ENCODE measurements around the gene ZCCHC9.

Gene ZCCHC9

DNA sequence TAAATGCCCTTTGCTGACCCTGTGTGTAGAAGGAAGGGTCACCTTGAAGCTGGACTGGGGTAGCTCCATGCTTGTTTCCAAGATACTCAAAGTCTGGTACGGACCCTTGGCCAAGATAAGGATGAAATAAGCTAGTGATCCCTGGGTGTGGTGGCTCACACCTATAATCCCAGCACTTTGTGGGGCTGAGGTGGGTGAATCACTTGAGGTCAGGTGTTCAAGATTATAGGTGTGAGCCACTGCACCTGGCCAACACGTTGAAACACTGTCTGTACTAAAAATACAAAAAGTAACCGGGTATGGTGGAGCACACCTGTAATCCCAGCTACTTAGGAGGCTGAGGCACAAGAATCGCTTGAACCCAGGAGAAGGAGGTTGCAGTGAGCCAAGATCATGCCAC, 59.3 kb downstream of the ZCCHC9 start:
- DNase-seq, result no peak

DNA sequence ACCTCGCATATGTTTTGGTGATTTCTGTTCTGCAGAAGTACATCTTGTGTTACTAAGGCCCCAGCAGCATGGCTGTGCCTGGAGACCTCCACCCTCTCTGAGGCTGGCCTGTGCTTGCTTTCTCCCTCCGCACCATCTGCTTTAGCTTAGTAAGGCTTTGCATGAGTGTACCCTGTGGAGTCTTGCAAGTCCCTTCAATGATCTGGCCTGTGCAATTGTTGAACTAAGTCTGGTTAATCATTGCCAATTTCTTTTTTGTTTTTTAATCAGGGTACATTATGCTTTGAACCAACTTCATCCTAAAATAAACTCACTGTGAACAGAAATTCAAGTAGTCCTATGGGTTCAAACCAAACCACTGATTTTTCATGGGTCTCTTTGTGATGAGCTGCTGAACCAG, 60.2 kb downstream of the ZCCHC9 start:
- DNase-seq, result no peak
